AG09319 (cell line): ENCODE results near the gene CEP112.

ENCODE experiments used
- DNase-seq: peaks from one replicate; pipeline ENCODE4 v3.0.0-alpha.2; 2010; ENCODE audit warnings: low read depth; ENCODE audit errors: extremely low read depth
- TF ChIP-seq, protein P1 (sequence below): IDR thresholded peaks from 2 replicates; pipeline ENCODE4 v1.5.1; 2011; ENCODE audit warnings: low read depth, mild to moderate bottlenecking, inconsistent platforms, low read length, moderate library complexity

CEP112 gene

DNA sequence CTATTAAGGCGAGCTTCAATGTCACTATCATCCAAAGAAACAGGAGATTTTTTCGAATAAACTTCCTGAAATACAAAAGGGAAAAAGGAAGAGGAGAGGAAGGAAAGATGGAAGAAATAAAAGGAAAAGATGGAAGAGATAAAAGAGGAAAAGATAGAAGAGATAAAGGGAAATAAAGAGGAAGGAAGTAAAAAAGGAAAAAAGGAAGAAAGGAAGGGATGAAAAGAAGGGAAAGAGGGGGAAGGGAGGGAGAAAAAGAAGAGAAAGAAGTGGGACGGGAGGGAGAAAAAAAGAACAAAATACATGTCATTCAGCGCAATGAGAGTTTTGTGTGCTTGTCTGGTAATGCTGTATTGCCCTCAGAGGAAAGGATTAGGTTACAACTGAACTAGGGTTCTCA lies 62.2 kb downstream of the CEP112 start:
- TF ChIP-seq, protein P1, sequence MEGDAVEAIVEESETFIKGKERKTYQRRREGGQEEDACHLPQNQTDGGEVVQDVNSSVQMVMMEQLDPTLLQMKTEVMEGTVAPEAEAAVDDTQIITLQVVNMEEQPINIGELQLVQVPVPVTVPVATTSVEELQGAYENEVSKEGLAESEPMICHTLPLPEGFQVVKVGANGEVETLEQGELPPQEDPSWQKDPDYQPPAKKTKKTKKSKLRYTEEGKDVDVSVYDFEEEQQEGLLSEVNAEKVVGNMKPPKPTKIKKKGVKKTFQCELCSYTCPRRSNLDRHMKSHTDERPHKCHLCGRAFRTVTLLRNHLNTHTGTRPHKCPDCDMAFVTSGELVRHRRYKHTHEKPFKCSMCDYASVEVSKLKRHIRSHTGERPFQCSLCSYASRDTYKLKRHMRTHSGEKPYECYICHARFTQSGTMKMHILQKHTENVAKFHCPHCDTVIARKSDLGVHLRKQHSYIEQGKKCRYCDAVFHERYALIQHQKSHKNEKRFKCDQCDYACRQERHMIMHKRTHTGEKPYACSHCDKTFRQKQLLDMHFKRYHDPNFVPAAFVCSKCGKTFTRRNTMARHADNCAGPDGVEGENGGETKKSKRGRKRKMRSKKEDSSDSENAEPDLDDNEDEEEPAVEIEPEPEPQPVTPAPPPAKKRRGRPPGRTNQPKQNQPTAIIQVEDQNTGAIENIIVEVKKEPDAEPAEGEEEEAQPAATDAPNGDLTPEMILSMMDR: no peak

DNA sequence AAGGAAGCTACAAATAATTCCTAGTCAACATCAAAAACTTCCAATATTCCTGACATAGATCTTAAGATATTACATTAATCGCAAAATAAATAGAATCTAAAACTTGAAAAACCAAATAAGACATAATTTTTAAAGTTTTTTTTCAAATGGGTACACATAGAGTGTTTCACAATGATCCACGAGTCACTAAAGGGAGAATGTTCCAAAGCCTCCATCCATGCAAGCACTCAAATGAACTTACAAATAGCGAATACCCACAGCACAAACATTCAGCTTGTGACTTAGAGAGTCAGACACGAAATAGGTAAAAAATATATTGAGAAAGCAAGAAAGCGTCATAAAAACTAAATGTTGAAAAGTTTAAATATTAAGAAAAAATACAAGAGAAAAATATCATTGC lies 65.7 kb downstream of the CEP112 start:
- DNase-seq: no peak
- TF ChIP-seq, protein P1: no peak

More for the DNA sequence above, 62.2 kb downstream of the CEP112 start:
- DNase-seq: no peak

DNA sequence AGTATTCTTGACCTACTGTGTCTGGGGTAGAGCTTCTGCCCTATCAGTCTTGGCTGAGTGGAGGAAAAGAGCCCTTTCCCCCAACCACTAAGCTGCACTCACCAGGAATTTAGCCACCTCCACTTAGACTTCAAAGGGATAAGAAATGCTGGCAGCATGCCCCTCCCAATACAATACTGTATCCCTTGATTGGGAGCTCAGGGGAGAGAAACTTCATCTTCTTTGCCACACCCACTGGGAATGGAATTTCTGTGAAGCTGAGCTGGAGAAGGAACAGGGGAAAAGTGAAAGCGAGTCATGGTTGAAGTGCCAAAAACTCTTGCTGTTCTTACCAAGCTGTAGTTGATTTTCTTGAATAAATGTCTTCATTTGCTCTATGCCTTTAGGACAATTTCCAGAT lies 68.8 kb downstream of the CEP112 start:
- TF ChIP-seq, protein P1: no peak
- DNase-seq: no peak

DNA sequence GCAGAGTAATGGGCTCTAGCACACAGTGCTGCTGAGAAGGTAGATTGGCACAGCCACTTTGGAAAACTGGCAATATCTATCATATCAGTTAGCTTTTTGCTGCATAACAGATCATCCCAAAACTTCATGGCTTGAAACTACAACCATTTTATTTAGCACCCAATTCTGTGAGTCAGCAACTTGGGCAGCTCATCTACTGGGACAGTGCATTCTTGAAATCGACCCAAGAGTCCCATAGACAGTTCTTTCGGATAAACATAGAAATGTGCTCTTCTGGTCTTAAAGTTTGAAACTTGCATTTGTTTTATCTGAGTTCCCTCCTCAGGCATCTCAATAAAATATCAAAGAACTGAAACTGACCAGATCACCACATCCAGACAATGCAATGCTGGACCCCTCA lies 76.7 kb downstream of the CEP112 start:
- TF ChIP-seq, protein P1: no peak
- no peak for DNase-seq

DNA sequence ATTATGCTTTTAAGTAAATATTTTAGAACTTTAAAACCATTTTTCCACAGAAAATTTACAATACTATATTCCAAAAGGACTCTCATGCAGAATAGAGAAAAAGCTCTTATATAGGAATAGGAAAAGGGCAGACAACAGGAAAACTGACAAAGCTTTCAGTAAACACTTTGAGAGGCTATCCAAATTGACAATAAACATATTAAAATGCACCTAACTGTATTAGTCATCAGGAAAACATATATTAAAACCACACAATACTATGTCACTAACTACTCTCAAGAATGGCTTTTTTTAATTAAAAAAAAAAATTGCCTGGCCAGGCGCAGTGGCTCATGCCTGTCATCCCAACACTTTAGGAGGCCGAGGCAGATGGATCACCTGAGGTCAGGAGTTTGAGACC lies 77.3 kb downstream of the CEP112 start:
- no peak for DNase-seq
- TF ChIP-seq, protein P1: no peak

DNA sequence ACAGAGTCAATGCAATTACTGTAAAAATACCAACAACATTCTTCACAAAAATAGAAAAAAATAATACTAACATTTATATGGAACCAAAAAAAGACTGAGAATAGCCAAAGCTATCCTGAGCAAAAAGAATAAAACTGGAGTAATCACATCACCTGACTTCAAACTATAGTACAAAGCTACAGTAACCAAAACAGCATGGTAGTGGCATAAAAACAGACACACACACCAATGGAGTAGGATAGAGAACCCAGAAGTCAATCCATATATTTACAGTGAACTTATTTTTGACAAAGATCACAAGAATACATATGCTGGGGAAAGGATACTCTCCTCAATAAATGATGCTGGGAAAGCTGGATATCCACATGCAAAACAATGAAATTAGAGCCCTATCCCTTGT lies 84.2 kb downstream of the CEP112 start:
- DNase-seq: no peak
- TF ChIP-seq, protein P1: no peak

DNA sequence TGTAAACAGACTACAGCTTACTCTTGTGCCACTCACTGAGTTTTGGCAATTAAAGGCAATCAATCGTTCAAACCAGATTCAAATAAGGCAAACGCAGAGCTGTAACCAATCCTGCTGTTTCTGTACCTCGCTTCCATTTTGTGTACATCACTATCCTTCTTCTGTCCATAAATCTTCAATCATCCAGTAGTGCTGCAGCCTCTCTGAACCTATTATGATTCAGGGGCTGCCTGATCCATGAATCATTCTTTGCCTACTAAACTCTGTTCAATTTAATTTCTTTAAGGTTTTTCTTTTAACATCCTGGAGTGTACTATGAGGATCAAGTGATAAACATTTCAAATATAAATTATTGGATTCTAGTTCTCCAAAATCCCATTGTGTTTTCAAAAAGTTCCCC lies 93.9 kb downstream of the CEP112 start:
- no peak for DNase-seq
- TF ChIP-seq, protein P1: no peak

DNA sequence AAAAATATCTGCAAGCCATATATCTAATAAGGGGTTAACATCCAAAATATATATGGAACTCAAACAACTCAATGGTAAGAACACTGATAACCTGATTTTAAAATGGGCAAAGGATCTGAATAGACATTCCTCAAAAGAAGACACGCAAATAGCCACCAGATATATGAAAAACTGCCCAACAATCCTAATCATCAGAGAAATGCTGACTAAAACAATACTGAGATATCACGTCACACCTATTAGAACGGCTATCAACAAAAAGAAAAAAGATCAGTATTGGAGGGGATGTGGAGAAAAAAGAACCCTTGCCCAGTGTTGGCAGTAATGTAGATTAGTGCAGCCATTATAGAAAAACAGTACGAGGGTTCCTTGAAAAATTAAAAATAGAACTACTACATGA lies 97.2 kb downstream of the CEP112 start:
- no peak for DNase-seq
- TF ChIP-seq, protein P1: no peak
